Neuronal stem cell (in vitro differentiated cells): ENCODE results near the gene TMEM82.

Experiments
- DNase-seq: peaks from one replicate; pipeline ENCODE4 v3.0.0-alpha.2; 2013; ENCODE audit warnings: low spot score
- H2AFZ ChIP-seq: one replicate; pipeline ENCODE4 v1.6.1; 2013; ENCODE audit warnings: mild to moderate bottlenecking, low read length, inconsistent platforms
- H2AK5ac ChIP-seq: 2 replicates; pipeline ENCODE4 v1.6.1; 2013; ENCODE audit warnings: low read depth, mild to moderate bottlenecking, inconsistent platforms, low read length, moderate library complexity, mixed read lengths
- H2BK120ac ChIP-seq: 2 replicates; pipeline ENCODE4 v1.6.1; 2013; ENCODE audit warnings: low read depth, mild to moderate bottlenecking, inconsistent platforms, low read length, moderate library complexity, mixed read lengths
- H2BK12ac ChIP-seq: one replicate; pipeline ENCODE4 v1.6.1; 2013; ENCODE audit warnings: low read length, inconsistent platforms
- H2BK15ac ChIP-seq: 2 replicates; pipeline ENCODE4 v1.6.1; 2013; ENCODE audit warnings: mild to moderate bottlenecking, low read length, inconsistent platforms, mixed read lengths
- H2BK5ac ChIP-seq: one replicate; pipeline ENCODE4 v1.6.1; 2013; ENCODE audit warnings: inconsistent platforms, mild to moderate bottlenecking, low read length, moderate library complexity
- H3K14ac ChIP-seq: one replicate; pipeline ENCODE4 v1.6.1; 2013; ENCODE audit warnings: low read length, inconsistent platforms
- H3K18ac ChIP-seq: 2 replicates; pipeline ENCODE4 v1.6.1; 2013; ENCODE audit warnings: low read length, inconsistent platforms
- H3K23ac ChIP-seq: 2 replicates; pipeline ENCODE4 v1.6.1; 2013; ENCODE audit warnings: low read depth, mild to moderate bottlenecking, mixed read lengths, low read length, inconsistent platforms; ENCODE audit not compliant: poor library complexity
- H3K27ac ChIP-seq: replicated peaks from 3 replicates; pipeline ENCODE4 v1.5.1; 2013; ENCODE audit warnings: low read length, inconsistent platforms
- H3K27me3 ChIP-seq, 3 experiments: 2 replicates each; pipeline ENCODE4 v1.6.1; 2013; ENCODE audit warnings: low read length in 3 of 3, mild to moderate bottlenecking in 2 of 3, inconsistent platforms in 1 of 3, low read depth in 1 of 3, mixed read lengths in 1 of 3, moderate library complexity in 1 of 3; ENCODE audit not compliant: control insufficient read depth in 3 of 3, insufficient read depth in 3 of 3
- H3K36me3 ChIP-seq, 2 donors: replicated peaks in 1 of 2; 2 replicates each; pipeline ENCODE4 v1.6.1; 2013; ENCODE audit warnings: low read length in 2 of 2; ENCODE audit not compliant: control insufficient read depth in 2 of 2, insufficient read depth in 2 of 2
- H3K4ac ChIP-seq: 2 replicates; pipeline ENCODE4 v1.6.1; 2013; ENCODE audit warnings: inconsistent platforms, mild to moderate bottlenecking, low read length, moderate library complexity
- H3K4me1 ChIP-seq, 2 donors: 1 replicate in 1 of 2; 2 replicates in 1 of 2; pipeline ENCODE4 v1.6.1; 2013; ENCODE audit warnings: low read length in 2 of 2, low read depth in 1 of 2; ENCODE audit not compliant: control insufficient read depth in 2 of 2, insufficient read depth in 1 of 2
- H3K4me2 ChIP-seq: one replicate; pipeline ENCODE4 v1.6.1; 2013; ENCODE audit warnings: mild to moderate bottlenecking, low read length, inconsistent platforms; ENCODE audit not compliant: insufficient read depth, poor library complexity, severe bottlenecking
- H3K4me3 ChIP-seq, 2 donors: 2 replicates each; pipeline ENCODE4 v1.5.1; 2013; ENCODE audit warnings: low read length in 2 of 2, mild to moderate bottlenecking in 2 of 2, inconsistent platforms in 1 of 2, moderate library complexity in 1 of 2
- H3K79me1 ChIP-seq: one replicate; pipeline ENCODE4 v1.6.1; 2013; ENCODE audit warnings: low read depth, mild to moderate bottlenecking, inconsistent platforms, low read length, moderate library complexity
- H3K9ac ChIP-seq: one replicate; pipeline ENCODE4 v1.6.1; 2013; ENCODE audit warnings: mild to moderate bottlenecking, low read depth, low read length, inconsistent platforms; ENCODE audit not compliant: poor library complexity
- H3K9me3 ChIP-seq, 2 donors: replicated peaks in 1 of 2; 2 replicates each; pipeline versions ENCODE3 to v1.6.1; 2013; ENCODE audit warnings: low read length in 2 of 2, mild to moderate bottlenecking in 2 of 2, inconsistent platforms in 1 of 2, low read depth in 1 of 2, mixed read lengths in 1 of 2, moderate library complexity in 1 of 2; ENCODE audit not compliant: control insufficient read depth in 2 of 2, insufficient read depth in 1 of 2
- H4K8ac ChIP-seq: one replicate; pipeline ENCODE4 v1.6.1; 2013; ENCODE audit warnings: low read depth, mild to moderate bottlenecking, inconsistent platforms, low read length, moderate library complexity
- H4K91ac ChIP-seq: one replicate; pipeline ENCODE4 v1.6.1; 2013; ENCODE audit warnings: low read length, low read depth, mild to moderate bottlenecking, inconsistent platforms; ENCODE audit not compliant: poor library complexity
- WGBS, 2 donors: extraction: QIAGEN DNeasy Blood & Tissue Kit; methylation state at CpG; one replicate each; pipeline ENCODE4 v1.1.7; 2013; ENCODE audit warnings: missing lambda C conversion rate in 2 of 2, mixed read lengths in 1 of 2; ENCODE audit not compliant: insufficient read length in 2 of 2, insufficient replicate concordance in 1 of 2; ENCODE audit errors: extremely low coverage in 2 of 2; 5-methylcytosine and 5-hydroxymethylcytosine counted together

TMEM82 gene

GRCh38 chr1:15703562-15703961, 38.7 kb upstream of the TMEM82 start:
- H3K23ac ChIP-seq = peak overlapping the region; percentile 20
- no peak overlapping the region for H3K4ac ChIP-seq
- peaks cover 10% of the 10 kb centered on the region for H3K79me1 ChIP-seq
- no peak overlapping the region for H2BK12ac ChIP-seq
- no peaks in the 10 kb centered on the region for H3K27me3 ChIP-seq
- no peak overlapping the region for H2BK120ac ChIP-seq
- no peak overlapping the region for H2AFZ ChIP-seq
- no peak overlapping the region for H3K14ac ChIP-seq
- H2BK5ac ChIP-seq = no peak overlapping the region
- peaks cover 0 to 9% of the 10 kb centered on the region in 2 donors for H3K36me3 ChIP-seq
- H3K4me2 ChIP-seq = no peak overlapping the region
- no peak overlapping the region for H4K8ac ChIP-seq
- H3K4me1 ChIP-seq = peaks cover 0 to 5% of the 10 kb centered on the region in 2 donors
- H3K4me3 ChIP-seq = no peak overlapping the region
- no CpG with 5 or more reads among the region's 9 CpGs for WGBS, 2 donors
- H3K9me3 ChIP-seq = peaks cover 0 to 2% of the 10 kb centered on the region in 2 donors
- no peak overlapping the region for H4K91ac ChIP-seq
- H2AK5ac ChIP-seq = no peak overlapping the region
- H2BK15ac ChIP-seq = no peak overlapping the region
- no peak overlapping the region for H3K27ac ChIP-seq
- DNase-seq = no peak
- no peak overlapping the region for H3K9ac ChIP-seq
- H3K18ac ChIP-seq = peak overlapping the region; percentile 54

DNA sequence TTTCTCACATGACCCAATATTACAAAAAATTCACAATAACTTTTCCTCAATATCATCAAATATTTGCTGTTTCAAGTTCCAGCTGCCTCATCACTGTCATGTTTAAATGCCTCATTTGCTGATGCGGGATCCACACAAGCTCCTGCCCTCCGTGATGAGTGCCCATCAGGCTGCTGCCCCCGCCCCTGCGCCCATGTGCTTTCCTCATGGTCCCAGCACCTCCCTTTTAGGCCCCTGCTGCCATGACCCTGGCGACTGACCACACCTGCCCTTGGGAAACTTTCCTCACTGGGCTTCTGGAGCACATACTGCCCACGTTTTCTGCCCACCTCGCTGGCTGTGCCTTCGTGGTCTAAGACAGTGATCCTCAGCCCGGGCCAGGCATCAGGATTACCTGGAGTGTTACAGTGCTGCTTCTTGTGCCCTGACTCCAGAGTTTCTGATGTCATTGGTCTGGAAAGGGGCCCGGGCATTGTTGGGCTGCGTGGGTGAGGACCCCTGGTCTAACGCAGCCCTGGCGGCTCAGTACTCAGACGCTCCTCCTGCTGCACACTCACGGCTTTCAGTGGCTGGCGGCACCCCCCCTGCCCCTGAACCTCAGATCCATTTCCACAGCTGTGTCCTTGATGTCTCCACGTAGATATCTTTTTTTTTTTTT, 37.6 kb upstream of the TMEM82 start:
- Histone ChIP-seq H3K9me3 (peaks cover 0 to 2% of the 10 kb centered on the region in 2 donors), H2BK15ac (no peak overlapping the region), H3K4me3 (no peak overlapping the region), H2BK5ac (no peak overlapping the region), H2BK12ac (no peak overlapping the region), H3K23ac (peak overlapping the region; percentile 44), H4K91ac (no peak overlapping the region), H3K14ac (peak overlapping the region; percentile 31), H3K36me3 (peaks cover 0 to 9% of the 10 kb centered on the region in 2 donors), H3K4ac (no peak overlapping the region), H3K9ac (no peak overlapping the region), H3K4me2 (no peak overlapping the region), H3K27ac (no peak overlapping the region), H3K18ac (no peak overlapping the region), H4K8ac (no peak overlapping the region), H3K27me3 (no peaks in the 10 kb centered on the region), H2BK120ac (no peak overlapping the region), H2AK5ac (no peak overlapping the region), H3K4me1 (peaks cover 0 to 5% of the 10 kb centered on the region in 2 donors), H2AFZ (no peak overlapping the region), H3K79me1 (peaks cover 10% of the 10 kb centered on the region)
- WGBS, 2 donors = no CpG with 5 or more reads among the region's 17 CpGs
- no peak for DNase-seq

- H3K14ac ChIP-seq = no peak overlapping the region
- H3K18ac ChIP-seq = no peak overlapping the region
- no CpG with 5 or more reads among the region's 11 CpGs for WGBS, 2 donors
- H3K23ac ChIP-seq = peak overlapping the region; percentile 44
- H2BK12ac ChIP-seq = no peak overlapping the region
- peaks cover 0 to 5% of the 10 kb centered on the region in 2 donors for H3K4me1 ChIP-seq
- no peak overlapping the region for H3K4me2 ChIP-seq
- H4K8ac ChIP-seq = no peak overlapping the region
- no peak for DNase-seq
- no peak overlapping the region for H2BK5ac ChIP-seq
- H3K79me1 ChIP-seq = peaks cover 10% of the 10 kb centered on the region
- no peaks in the 10 kb centered on the region for H3K27me3 ChIP-seq
- no peak overlapping the region for H3K27ac ChIP-seq
- no peak overlapping the region for H2BK15ac ChIP-seq
- no peak overlapping the region for H2AK5ac ChIP-seq
- H3K4ac ChIP-seq = no peak overlapping the region
- H4K91ac ChIP-seq = no peak overlapping the region
- H3K9ac ChIP-seq = no peak overlapping the region
- H2BK120ac ChIP-seq = no peak overlapping the region
- H3K4me3 ChIP-seq = no peak overlapping the region
- peaks cover 0 to 2% of the 10 kb centered on the region in 2 donors for H3K9me3 ChIP-seq
- H3K36me3 ChIP-seq = peaks cover 0 to 9% of the 10 kb centered on the region in 2 donors
- H2AFZ ChIP-seq = no peak overlapping the region
Measured at GRCh38 chr1:15705184-15705566, 37.1 kb upstream of the TMEM82 start.

GRCh38 chr1:15706751-15707150, 35.5 kb upstream of the TMEM82 start:
- no peak overlapping the region for H3K23ac ChIP-seq
- no peak overlapping the region for H3K4ac ChIP-seq
- H3K9ac ChIP-seq = no peak overlapping the region
- no peak overlapping the region for H2BK12ac ChIP-seq
- peaks cover 0 to 5% of the 10 kb centered on the region in 2 donors for H3K4me1 ChIP-seq
- H3K4me3 ChIP-seq = no peak overlapping the region
- no peak overlapping the region for H3K18ac ChIP-seq
- no peaks in the 10 kb centered on the region for H3K27me3 ChIP-seq
- H3K9me3 ChIP-seq = peaks cover 0 to 2% of the 10 kb centered on the region in 2 donors
- H2BK120ac ChIP-seq = no peak overlapping the region
- no peak overlapping the region for H3K27ac ChIP-seq
- H3K14ac ChIP-seq = no peak overlapping the region
- no peak overlapping the region for H3K4me2 ChIP-seq
- H4K91ac ChIP-seq = no peak overlapping the region
- H3K79me1 ChIP-seq = peaks cover 9% of the 10 kb centered on the region
- DNase-seq = no peak
- H2AK5ac ChIP-seq = no peak overlapping the region
- no peak overlapping the region for H2AFZ ChIP-seq
- no peak overlapping the region for H4K8ac ChIP-seq
- no peak overlapping the region for H2BK5ac ChIP-seq
- H2BK15ac ChIP-seq = no peak overlapping the region
- H3K36me3 ChIP-seq = peaks cover 0 to 9% of the 10 kb centered on the region in 2 donors
- no CpG with 5 or more reads among the region's 7 CpGs for WGBS, 2 donors
